Body of pancreas (tissue), 4 donors: ENCODE measurements around the gene CFAP68. TPM values are rescaled to one million over a fixed set of nuclear protein-coding genes. Genes with fewer than 3 reads are reported as not detected.

Source experiments
- ATAC-seq: fragments of 150-250 bp; one replicate; pipeline ENCODE4 v1.9.1; 2016
- DNase-seq, 4 donors: peaks; one replicate each; pipeline ENCODE4 v3.0.0-alpha.2; 2019
- H3K27ac ChIP-seq, 4 donors: fragments of 200-600 bp; sonication (generic); 1 replicate in 3 of 4; 2 replicates in 1 of 4; pipeline versions ENCODE4 v1.5.1 to v1.6.1; 2016 to 2019; ENCODE audit warnings: mild to moderate bottlenecking in 1 of 4, mixed read lengths in 1 of 4, moderate library complexity in 1 of 4
- H3K27me3 ChIP-seq, 2 donors: fragments of 200-600 bp; sonication (generic); one replicate each; pipeline ENCODE4 v1.6.0; 2016; ENCODE audit warnings: mild to moderate bottlenecking in 1 of 2
- H3K36me3 ChIP-seq, 2 donors: fragments of 200-600 bp; sonication (generic); replicated peaks in 1 of 2; 2 replicates each; pipeline ENCODE4 v1.5.1; 2016; ENCODE audit warnings: low read depth in 2 of 2; ENCODE audit not compliant: insufficient read depth in 1 of 2
- H3K4me1 ChIP-seq: fragments of 200-600 bp; sonication (generic); one replicate; pipeline ENCODE4 v1.6.0; 2016
- H3K4me3 ChIP-seq, 2 donors: fragments of 200-600 bp; sonication (generic); 1 replicate in 1 of 2; 2 replicates in 1 of 2; pipeline ENCODE4 v1.5.1; 2016 to 2019
- H3K9me3 ChIP-seq, 3 donors: fragments of 200-600 bp; sonication (generic); 1 replicate in 2 of 3; 2 replicates in 1 of 3; pipeline ENCODE4 v1.5.1; 2016
- CTCF ChIP-seq, 7 experiments: fragments of 450-650 bp in 4 of 7; fragments of 200-600 bp in 3 of 7; sonication (generic) in 3 of 7; IDR thresholded peaks; one replicate each; pipeline ENCODE4 v1.5.1; 2016 to 2019; ENCODE audit warnings: antibody characterized with exemption in 7 of 7
- POLR2A ChIP-seq, 3 donors: fragments of 450-650 bp; IDR thresholded peaks; one replicate each; pipeline ENCODE4 v1.6.1; 2016; ENCODE audit warnings: antibody characterized with exemption in 3 of 3, mild to moderate bottlenecking in 2 of 3
- WGBS, 2 donors: methylation state at CpG; one replicate each; pipeline ENCODE4 v1.1.5; 2017; 5-methylcytosine and 5-hydroxymethylcytosine counted together
- intact Hi-C: fragments of 100-400 bp; cut with DNase I; formaldehyde crosslinking; loops from one replicate; pipeline ENCODE4 v1.15.1; 2023
- total RNA-seq, 2 donors: library from RNA; depleted of rRNA; stranded (reverse); fragments of >200 nt; gene quantifications; one replicate each; pipeline ENCODE4 v1.1.0, GENCODE V29; 2016

Gene CFAP68
- total RNA-seq, 2 donors from 2014 or later: 7.8 to 31.6 TPM

GRCh38 chr11:111916768-111917167 lies 37.4 kb downstream of the CFAP68 start:
- Histone ChIP-seq H3K4me1 (peaks cover 50% of the 10 kb centered on the region), H3K4me3 (no peak overlapping the region), H3K27ac (peak overlapping the region in 3 of 4 donors; percentile 88 to 94 (median 89)), H3K9me3 (no peaks in the 10 kb centered on the region), H3K27me3 (no peaks in the 10 kb centered on the region), H3K36me3 (no peaks in the 10 kb centered on the region)
- intact Hi-C loops: no loop called here
- no peak for DNase-seq
- no peak for ATAC-seq
- TF ChIP-seq CTCF (IDR thresholded peaks at IDR 0.05) (no peak), POLR2A (IDR thresholded peaks at IDR 0.05) (no peak)
- WGBS, 2 donors: 87 to 100% methylated on average over 1 of the region's 1 CpG

GRCh38 chr11:111917312-111917711 lies 38.0 kb downstream of the CFAP68 start:
- H3K36me3 ChIP-seq: no peaks in the 10 kb centered on the region
- 87 to 97% methylated on average over 2 of the region's 2 CpGs for WGBS, 2 donors
- DNase-seq: no peak
- no peaks in the 10 kb centered on the region for H3K27me3 ChIP-seq
- H3K9me3 ChIP-seq: no peaks in the 10 kb centered on the region
- ATAC-seq: no peak
- intact Hi-C loops: no loop called here
- H3K4me3 ChIP-seq: no peak overlapping the region
- peaks cover 49% of the 10 kb centered on the region for H3K4me1 ChIP-seq
- peak overlapping the region in 3 of 4 donors; percentile 88 to 94 (median 89) for H3K27ac ChIP-seq
- no peak for TF ChIP-seq POLR2A (IDR thresholded peaks at IDR 0.05)
- TF ChIP-seq CTCF (IDR thresholded peaks at IDR 0.05): no peak

- no peak for ATAC-seq
Measured at GRCh38 chr11:111917788-111918187, 38.4 kb downstream of the CFAP68 start.

GRCh38 chr11:111918390-111919256 lies 39.3 kb downstream of the CFAP68 start, which contains the start of gene C11orf52:
Gene C11orf52 (plus strand): TSS chr11:111918913. CDS start chr11:111918973, 60 bp downstream.
- intact Hi-C loops: no loop called here
- peaks cover 52% of the 10 kb centered on the region for H3K4me1 ChIP-seq
- DNase-seq (peak; percentile 92 to 96 (median 95)), ATAC-seq (peak; percentile 93)
- H3K4me3 ChIP-seq: peak within 1 kb of the TSS in 1 of 2 donors; percentile 11
- 13 to 24% methylated on average over 16 to 19 of the region's 19 CpGs for WGBS, 2 donors
- no peaks in the 10 kb centered on the region for H3K27me3 ChIP-seq
- peak in 4 of 7 experiments; percentile 21 to 44 (median 26) for TF ChIP-seq CTCF (IDR thresholded peaks at IDR 0.05)
- TF ChIP-seq POLR2A (IDR thresholded peaks at IDR 0.05): peak in 2 of 3 donors; percentile 84 to 88
- H3K27ac ChIP-seq: peak within 1 kb of the TSS; percentile 78 to 94 (median 88)
- H3K9me3 ChIP-seq: no peaks in the 10 kb centered on the region
- H3K36me3 ChIP-seq: no peaks in the 10 kb centered on the region

More at GRCh38 chr11:111917788-111918187, 38.4 kb downstream of the CFAP68 start:
- TF ChIP-seq CTCF (IDR thresholded peaks at IDR 0.05) (no peak), POLR2A (IDR thresholded peaks at IDR 0.05) (no peak)
- DNase-seq: no peak
- H3K4me3 ChIP-seq: no peak overlapping the region
- WGBS, 2 donors: 77 to 88% methylated on average over 3 of the region's 3 CpGs
- H3K27me3 ChIP-seq: no peaks in the 10 kb centered on the region
- no peaks in the 10 kb centered on the region for H3K9me3 ChIP-seq
- H3K36me3 ChIP-seq: no peaks in the 10 kb centered on the region
- peak overlapping the region; percentile 78 to 94 (median 88) for H3K27ac ChIP-seq
- peaks cover 50% of the 10 kb centered on the region for H3K4me1 ChIP-seq
- intact Hi-C loops: no loop called here
